Lower lobe of right lung (tissue), 2 donors: ENCODE data around the gene PPP1R1B. TPM values are rescaled to one million over a fixed set of nuclear protein-coding genes. Genes with fewer than 3 reads are reported as not detected.

Experiments used
- ATAC-seq, 2 donors: fragments of 200-7000 bp; cut with Tn5 transposase; one replicate each; pipeline ENCODE4 v1.9.1; 2020 to 2022; ENCODE audit warnings: mild to moderate bottlenecking in 2 of 2, moderate library complexity in 2 of 2
- DNase-seq: peaks from one replicate; pipeline ENCODE4 v3.0.0-alpha.2; 2020
- H3K27ac ChIP-seq: fragments of 200-600 bp; one replicate; pipeline ENCODE4 v1.8.0; 2022
- H3K27me3 ChIP-seq: fragments of 200-600 bp; one replicate; pipeline ENCODE4 v1.8.0; 2022; ENCODE audit warnings: low read depth
- H3K36me3 ChIP-seq: fragments of 200-600 bp; one replicate; pipeline ENCODE4 v1.8.0; 2022; ENCODE audit warnings: mild to moderate bottlenecking
- H3K4me1 ChIP-seq: fragments of 200-600 bp; one replicate; pipeline ENCODE4 v1.8.0; 2022
- H3K4me3 ChIP-seq: fragments of 200-600 bp; one replicate; pipeline ENCODE4 v1.8.0; 2022; ENCODE audit warnings: mild to moderate bottlenecking
- H3K9me3 ChIP-seq: fragments of 200-600 bp; one replicate; pipeline ENCODE4 v1.8.0; 2022
- intact Hi-C: fragments of 100-400 bp; cut with DNase I; formaldehyde crosslinking; loops from one replicate; pipeline ENCODE4 v1.11.0; 2022
- total RNA-seq: library from RNA; stranded (reverse); fragmentation: NEBNext Ultra II Directional; extraction: Animal tissue kit (Norgen Biotek cat#: 25700); gene quantifications from one replicate; pipeline ENCODE4 v1.2.1, GENCODE V29; 2021
- TF ChIP-seq, protein P1 (sequence below): fragments of 200-600 bp; IDR thresholded peaks from one replicate; pipeline ENCODE4 v1.8.0; 2022; ENCODE audit warnings: antibody characterized with exemption, mild to moderate bottlenecking
- donor health status: DM: no; HTN: yes; CAD: no; lungs with severe emphysema.

The PPP1R1B gene
- total RNA-seq, 1 donor from 2014 or later, result 23.9 TPM

GRCh38 chr17:39673335-39674081 is 46.8 kb downstream of the PPP1R1B start:
- Histone ChIP-seq H3K36me3 (no peaks in the 10 kb centered on the region), H3K27ac (no peak overlapping the region), H3K4me3 (no peak overlapping the region), H3K4me1 (peaks cover 36% of the 10 kb centered on the region), H3K9me3 (no peaks in the 10 kb centered on the region), H3K27me3 (peaks cover 19% of the 10 kb centered on the region)
- TF ChIP-seq, protein P1, sequence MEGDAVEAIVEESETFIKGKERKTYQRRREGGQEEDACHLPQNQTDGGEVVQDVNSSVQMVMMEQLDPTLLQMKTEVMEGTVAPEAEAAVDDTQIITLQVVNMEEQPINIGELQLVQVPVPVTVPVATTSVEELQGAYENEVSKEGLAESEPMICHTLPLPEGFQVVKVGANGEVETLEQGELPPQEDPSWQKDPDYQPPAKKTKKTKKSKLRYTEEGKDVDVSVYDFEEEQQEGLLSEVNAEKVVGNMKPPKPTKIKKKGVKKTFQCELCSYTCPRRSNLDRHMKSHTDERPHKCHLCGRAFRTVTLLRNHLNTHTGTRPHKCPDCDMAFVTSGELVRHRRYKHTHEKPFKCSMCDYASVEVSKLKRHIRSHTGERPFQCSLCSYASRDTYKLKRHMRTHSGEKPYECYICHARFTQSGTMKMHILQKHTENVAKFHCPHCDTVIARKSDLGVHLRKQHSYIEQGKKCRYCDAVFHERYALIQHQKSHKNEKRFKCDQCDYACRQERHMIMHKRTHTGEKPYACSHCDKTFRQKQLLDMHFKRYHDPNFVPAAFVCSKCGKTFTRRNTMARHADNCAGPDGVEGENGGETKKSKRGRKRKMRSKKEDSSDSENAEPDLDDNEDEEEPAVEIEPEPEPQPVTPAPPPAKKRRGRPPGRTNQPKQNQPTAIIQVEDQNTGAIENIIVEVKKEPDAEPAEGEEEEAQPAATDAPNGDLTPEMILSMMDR, result no peak
- DNase-seq, result no peak
- intact Hi-C loops, result no loop called here
- ATAC-seq, result no peak

- H3K4me1 ChIP-seq, result peaks cover 33% of the 10 kb centered on the region
- TF ChIP-seq, protein P1, result no peak
- no peak overlapping the region for H3K4me3 ChIP-seq
- peak overlapping the region; percentile 60 for H3K27ac ChIP-seq
- peaks cover 13% of the 10 kb centered on the region for H3K27me3 ChIP-seq
- ATAC-seq (no peak), DNase-seq (no peak)
- H3K9me3 ChIP-seq, result no peaks in the 10 kb centered on the region
- no peaks in the 10 kb centered on the region for H3K36me3 ChIP-seq
- intact Hi-C loops, result no loop called here
Observed at GRCh38 chr17:39674179-39674578, 47.4 kb downstream of the PPP1R1B start.

- Histone ChIP-seq H3K4me3 (no peak overlapping the region), H3K27ac (peak overlapping the region; percentile 60), H3K36me3 (peaks cover 3% of the 10 kb centered on the region), H3K9me3 (no peaks in the 10 kb centered on the region), H3K4me1 (peaks cover 39% of the 10 kb centered on the region), H3K27me3 (peaks cover 8% of the 10 kb centered on the region)
- TF ChIP-seq, protein P1, result no peak
- intact Hi-C loops, result no loop called here
- no peak for DNase-seq
- peak; percentile 32 to 44 for ATAC-seq
Observed at GRCh38 chr17:39674702-39675389, 48.1 kb downstream of the PPP1R1B start.

DNA sequence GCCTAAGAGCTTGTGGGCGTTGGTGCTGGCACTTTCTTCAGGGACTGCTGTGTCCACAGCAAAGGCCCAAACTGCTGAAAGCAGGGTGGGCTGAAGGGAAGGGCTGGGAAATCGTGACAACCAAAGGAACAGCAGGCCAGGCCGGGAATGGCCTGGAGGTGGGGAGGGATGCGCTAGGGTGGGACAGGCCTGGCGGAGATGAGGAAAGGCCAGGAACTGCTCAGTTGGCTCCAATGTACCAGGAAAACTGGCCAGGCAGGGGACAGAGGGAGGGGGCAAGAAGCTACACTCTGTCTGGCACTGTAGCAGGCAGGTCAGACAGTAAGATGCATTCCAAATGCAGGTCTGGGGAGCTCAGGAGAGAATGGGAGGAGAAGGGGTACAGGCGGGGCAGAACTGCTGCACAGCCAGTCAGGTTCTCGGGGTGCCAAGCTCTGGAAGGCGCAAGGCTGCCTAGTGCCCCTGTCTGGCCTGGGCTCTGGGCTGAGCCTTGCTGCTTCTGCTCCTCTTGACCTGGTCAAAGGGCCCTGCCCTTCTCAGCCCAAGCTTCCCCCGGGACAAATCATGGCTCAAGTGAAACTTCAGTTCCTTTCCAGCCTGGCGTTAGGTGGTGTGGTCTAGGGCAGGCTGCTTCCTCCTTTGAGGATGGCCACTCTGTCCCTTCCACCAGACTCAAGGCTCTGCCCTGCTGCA is 48.8 kb downstream of the PPP1R1B start:
- Histone ChIP-seq H3K36me3 (peaks cover 3% of the 10 kb centered on the region), H3K27me3 (peaks cover under 1% of the 10 kb centered on the region), H3K27ac (peak overlapping the region; percentile 60), H3K4me1 (peaks cover 46% of the 10 kb centered on the region), H3K4me3 (no peak overlapping the region), H3K9me3 (no peaks in the 10 kb centered on the region)
- no peak for DNase-seq
- intact Hi-C loops, result no loop called here
- no peak for ATAC-seq
- TF ChIP-seq, protein P1, result no peak

- TF ChIP-seq, protein P1, result no peak
- ATAC-seq, result peak; percentile 75 to 77
- Histone ChIP-seq H3K27me3 (no peaks in the 10 kb centered on the region), H3K27ac (peak overlapping the region; percentile 60), H3K36me3 (peaks cover 8% of the 10 kb centered on the region), H3K9me3 (no peaks in the 10 kb centered on the region), H3K4me3 (no peak overlapping the region), H3K4me1 (peaks cover 46% of the 10 kb centered on the region)
- intact Hi-C loops, result no loop called here
- DNase-seq, result peak; percentile 89
Observed at GRCh38 chr17:39676198-39676819, 49.6 kb downstream of the PPP1R1B start.
